Smooth muscle cell of the coronary artery (primary cell): ENCODE measurements around the gene NAA16. TPM values are rescaled to one million over a fixed set of nuclear protein-coding genes. Genes with fewer than 3 reads are reported as not detected.

ENCODE experiments used
- total RNA-seq: library from RNA; depleted of rRNA; stranded (reverse); fragments of >200 nt; gene quantifications from 2 replicates; pipeline ENCODE4 v1.2.3, GENCODE V29; 2014; ENCODE audit warnings: low replicate concordance

The NAA16 gene
- 5.7 and 6.0 TPM in 2 replicates for total RNA-seq

GRCh38 chr13:41310963-41311405 lies at the start of gene NAA16:
Gene NAA16 (plus strand): TSS chr13:41311267. CDS start chr13:41311529, 262 bp downstream.

GRCh38 chr13:41263261-41263971 lies 47.7 kb upstream of the NAA16 start, which contains the start of gene MTRF1:
Gene MTRF1 (minus strand): TSS chr13:41263576. CDS start chr13:41260907, 2,669 bp downstream.

Other genes starting within 250 kb of the NAA16 start
- gene WBP4, start 249.8 kb upstream of the NAA16 start, total RNA-seq: 5.4 and 6.2 TPM in 2 replicates
- gene KBTBD6, start 178.5 kb upstream of the NAA16 start, total RNA-seq: 7.7 and 12.5 TPM in 2 replicates
- 8.2 and 10.1 TPM in 2 replicates for gene KBTBD7, start 116.7 kb upstream of the NAA16 start, total RNA-seq
- 6.6 and 8.3 TPM in 2 replicates for gene MTRF1, start 47.7 kb upstream of the NAA16 start, total RNA-seq
- gene RGCC, start 146.3 kb downstream of the NAA16 start, total RNA-seq: 1.1 and 4.4 TPM in 2 replicates